HFF-Myc (cell line): Measurements from ENCODE around the gene TRMT61A.

ENCODE experiments used
- DNase-seq: peaks from one replicate; pipeline ENCODE4 v3.0.0-alpha.2; 2011; ENCODE audit warnings: low read depth; ENCODE audit errors: extremely low read depth
- H3K4me3 ChIP-seq: replicated peaks from 2 replicates; pipeline ENCODE4 v1.5.1; 2011; ENCODE audit warnings: low read depth, mild to moderate bottlenecking, control low read depth, low read length
- TF ChIP-seq, protein P1 (sequence below): IDR thresholded peaks from 2 replicates; pipeline ENCODE4 v1.5.1; 2012; ENCODE audit warnings: mild to moderate bottlenecking, low read depth, low read length, control low read depth; ENCODE audit errors: missing control alignments

The TRMT61A gene

DNA sequence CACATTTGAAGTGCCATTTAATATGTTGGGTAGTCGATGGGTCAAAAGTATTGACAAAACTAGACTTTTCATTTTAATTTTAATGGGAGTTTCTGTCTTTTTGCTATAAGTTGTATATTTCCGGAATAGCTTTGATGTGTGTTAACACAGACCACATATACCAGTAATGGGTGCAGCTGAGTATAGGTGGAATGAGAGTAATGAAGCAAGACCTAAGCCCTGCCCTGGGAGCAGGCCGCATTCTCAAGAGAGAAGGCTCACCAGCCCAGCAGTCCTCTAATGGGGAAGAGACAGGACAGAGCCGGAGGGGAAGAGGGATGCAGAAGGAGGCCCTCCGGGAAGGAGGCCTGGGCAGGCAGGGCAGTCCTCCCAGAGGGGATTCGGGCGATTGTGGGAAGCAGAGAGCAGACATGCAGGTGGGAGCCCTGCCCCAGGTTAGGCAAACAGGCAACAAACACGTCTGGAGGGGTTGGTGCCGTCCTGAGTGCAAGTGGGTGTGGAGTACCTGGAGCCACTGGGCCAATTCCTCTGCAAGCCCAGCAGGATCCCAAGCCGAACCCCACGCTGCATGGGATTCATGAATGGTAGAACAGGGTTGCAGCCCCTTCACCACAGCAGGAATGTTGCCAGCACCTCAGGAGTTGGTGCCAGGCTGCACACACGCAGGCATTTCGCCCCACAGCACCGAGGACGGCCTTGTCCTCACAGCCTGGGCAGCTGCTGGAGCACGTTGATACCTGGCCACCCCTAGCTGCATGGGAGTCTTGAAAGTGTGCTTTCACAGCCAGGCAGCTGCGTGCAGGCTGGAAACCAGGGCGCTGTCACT is 14.2 kb upstream of the TRMT61A start:
- H3K4me3 ChIP-seq, result no peak overlapping the region
- TF ChIP-seq, protein P1, sequence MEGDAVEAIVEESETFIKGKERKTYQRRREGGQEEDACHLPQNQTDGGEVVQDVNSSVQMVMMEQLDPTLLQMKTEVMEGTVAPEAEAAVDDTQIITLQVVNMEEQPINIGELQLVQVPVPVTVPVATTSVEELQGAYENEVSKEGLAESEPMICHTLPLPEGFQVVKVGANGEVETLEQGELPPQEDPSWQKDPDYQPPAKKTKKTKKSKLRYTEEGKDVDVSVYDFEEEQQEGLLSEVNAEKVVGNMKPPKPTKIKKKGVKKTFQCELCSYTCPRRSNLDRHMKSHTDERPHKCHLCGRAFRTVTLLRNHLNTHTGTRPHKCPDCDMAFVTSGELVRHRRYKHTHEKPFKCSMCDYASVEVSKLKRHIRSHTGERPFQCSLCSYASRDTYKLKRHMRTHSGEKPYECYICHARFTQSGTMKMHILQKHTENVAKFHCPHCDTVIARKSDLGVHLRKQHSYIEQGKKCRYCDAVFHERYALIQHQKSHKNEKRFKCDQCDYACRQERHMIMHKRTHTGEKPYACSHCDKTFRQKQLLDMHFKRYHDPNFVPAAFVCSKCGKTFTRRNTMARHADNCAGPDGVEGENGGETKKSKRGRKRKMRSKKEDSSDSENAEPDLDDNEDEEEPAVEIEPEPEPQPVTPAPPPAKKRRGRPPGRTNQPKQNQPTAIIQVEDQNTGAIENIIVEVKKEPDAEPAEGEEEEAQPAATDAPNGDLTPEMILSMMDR, result no peak
- DNase-seq, result no peak

DNA sequence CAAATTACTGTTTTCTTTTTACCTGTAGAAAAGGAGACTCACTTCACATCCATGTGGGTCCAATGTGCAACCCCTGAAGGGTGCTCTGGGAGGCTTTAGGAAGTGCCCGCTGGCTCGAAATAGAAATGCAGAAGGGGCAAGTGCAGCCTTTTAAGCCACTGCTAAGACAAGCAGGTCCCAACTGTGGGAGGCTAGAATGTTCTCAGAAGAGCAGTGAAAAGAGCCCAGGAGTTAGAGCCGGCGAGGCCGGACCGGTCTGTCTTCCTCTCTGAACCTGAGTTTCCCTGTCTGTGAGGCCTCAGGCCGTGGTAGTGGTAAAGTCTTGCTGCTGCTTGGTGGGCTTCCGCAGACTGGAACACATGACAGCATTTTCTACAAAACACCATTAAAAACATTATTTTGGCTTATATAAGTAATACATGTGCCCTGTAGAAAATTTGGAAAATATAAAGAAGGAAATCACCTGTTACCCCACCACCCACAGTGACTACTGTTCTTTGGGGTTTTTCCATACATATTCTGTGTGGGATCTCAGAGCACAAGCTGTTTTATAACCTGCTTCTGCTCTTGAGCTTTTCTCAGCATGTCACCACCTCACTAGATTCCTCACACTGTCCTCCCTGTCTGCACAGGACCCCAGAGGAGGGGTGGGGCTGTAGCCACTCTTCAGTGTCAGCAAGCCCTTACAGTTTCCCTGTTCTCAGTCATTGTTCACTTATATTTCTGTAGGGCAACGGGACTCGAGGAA is 12.4 kb upstream of the TRMT61A start:
- no peak for DNase-seq
- TF ChIP-seq, protein P1, result no peak
- no peak overlapping the region for H3K4me3 ChIP-seq

DNA sequence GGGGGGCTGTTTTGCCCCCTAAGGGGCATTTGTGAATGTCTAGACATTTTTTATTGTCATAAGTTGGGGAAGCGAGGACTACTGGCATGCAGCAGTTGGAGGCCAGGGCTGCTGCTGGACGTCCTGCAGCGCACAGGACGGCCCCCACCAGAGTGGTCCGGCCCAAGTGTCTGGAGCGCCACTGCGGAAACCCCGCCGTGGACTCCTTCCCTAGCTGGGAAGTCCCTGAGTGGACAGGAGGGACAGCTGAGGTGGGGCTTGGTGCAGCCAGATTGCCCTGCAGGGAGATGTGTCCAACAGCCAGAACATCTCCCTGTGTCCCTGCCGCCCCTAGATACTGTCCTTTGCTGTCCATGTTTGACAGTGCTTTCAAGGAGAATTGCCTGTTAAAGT is 11.8 kb upstream of the TRMT61A start:
- TF ChIP-seq, protein P1, result no peak
- no peak for DNase-seq
- no peak overlapping the region for H3K4me3 ChIP-seq

DNA sequence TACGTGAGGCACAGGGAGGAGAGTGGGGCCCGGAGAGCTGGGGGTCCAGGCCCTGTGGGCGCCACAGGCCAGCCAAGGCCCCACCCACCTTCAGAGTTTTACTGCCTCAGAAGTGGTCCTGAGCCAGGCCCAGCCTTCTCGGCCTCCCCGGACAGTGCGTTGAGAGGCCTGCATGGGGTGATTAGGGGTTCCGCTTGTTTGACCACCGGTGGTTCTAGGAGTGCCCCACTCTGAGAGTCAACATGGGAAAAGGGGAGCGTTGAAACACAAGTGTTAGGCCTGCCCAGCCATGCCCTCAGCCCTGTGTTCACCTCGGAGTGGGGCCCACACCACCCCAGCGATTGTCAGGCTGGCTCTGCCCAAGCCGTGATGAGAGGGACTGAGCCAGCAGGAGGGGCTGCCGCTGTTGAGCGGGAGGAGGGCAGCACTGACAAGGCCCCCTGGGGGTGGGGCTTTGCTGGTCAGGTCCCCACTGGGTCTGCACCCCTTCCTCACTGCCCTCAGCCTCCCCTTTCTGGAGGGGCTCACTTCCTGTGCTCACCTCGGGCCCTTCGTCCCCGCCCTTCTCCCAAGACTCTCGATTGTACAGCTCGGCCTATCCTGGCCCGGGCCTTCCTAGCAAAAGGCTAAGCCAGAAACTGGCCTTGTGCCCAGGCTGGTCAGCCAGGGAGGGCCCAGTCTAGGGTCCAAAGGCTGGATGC is 11.1 kb upstream of the TRMT61A start:
- DNase-seq, result no peak
- TF ChIP-seq, protein P1, result no peak
- H3K4me3 ChIP-seq, result no peak overlapping the region

DNA sequence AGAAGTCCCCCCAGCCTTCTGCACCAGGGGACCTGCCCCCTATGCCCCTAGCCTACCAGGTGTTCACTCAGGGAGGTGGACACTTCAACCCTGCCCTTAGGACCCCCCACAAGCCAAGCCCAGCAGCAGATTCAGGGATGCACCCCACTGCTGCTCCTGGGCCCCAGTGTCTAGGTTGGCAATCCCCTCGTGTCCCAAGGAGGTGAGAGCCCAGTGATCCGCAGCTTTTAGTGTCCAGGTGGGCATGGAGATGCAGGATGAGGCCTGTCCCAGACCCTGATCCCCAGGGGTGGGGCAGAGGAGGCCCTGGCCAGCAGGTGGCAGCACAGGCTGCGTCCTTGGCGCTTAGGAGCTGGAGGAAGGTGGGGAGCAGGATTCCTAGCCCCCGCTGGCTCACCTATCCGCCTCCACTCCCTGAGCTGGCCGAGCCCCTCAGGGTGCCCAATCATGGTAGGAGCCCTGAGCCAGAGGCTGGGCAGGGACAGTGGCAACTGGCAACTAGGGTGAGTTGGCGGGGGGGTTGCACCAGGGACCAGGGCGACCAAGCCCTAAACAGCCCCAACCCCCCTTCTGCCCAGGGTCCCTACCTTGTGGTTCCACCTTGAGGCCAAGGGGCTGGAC is 10.5 kb upstream of the TRMT61A start:
- H3K4me3 ChIP-seq, result no peak overlapping the region
- no peak for DNase-seq
- TF ChIP-seq, protein P1, result peak; percentile 94

DNA sequence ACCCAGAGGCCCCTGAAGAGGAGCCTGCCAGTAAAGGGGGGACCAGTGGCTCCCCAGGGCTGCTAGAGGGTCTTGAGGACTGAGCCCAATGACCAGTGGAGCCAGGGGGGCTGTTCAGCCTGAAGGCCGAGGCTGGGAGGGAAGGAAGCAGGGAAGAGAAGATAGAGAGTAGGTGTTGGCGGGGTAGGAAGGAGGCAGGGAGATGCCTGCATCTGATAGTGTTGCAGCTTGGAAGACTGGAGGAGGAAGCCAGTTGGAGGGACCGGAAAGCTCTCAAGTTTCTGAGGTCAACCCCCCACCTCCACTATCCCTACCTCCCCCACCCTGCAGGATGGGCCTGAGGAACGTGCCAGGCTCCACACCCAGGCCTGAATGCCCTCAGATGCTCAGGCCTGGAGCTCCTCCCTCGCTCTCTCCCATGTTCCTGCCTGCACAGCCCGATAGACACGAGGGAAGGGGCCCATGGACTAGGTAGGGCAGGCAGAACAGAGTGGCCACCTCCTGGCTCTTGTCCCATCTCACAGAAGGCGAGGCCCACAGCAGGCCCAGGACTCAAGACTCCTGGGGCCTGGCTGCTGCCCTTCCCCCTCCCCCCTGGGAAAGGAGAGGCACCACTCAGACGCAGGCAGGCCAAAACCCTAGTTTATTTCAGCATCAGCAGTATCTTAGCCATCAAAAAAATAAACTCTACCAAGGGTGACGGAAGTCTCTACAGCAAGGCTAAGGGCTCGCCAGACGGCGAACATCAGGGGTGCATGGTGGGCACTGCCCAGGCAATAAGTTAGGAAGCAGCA is 9.8 kb upstream of the TRMT61A start:
- DNase-seq, result no peak
- no peak overlapping the region for H3K4me3 ChIP-seq
- TF ChIP-seq, protein P1, result no peak
